HFFc6 (cell line): ENCODE results near the gene EFNA2. TPM values are rescaled to one million over a fixed set of nuclear protein-coding genes. Genes with fewer than 3 reads are reported as not detected.

Experiments used
- DNase-seq: peaks from one replicate; pipeline ENCODE4 v3.0.0-alpha.2; 2018
- H3K27ac Mint-ChIP-seq: 2 replicates; pipeline ENCODE4 v1.8.0; 2020; ENCODE audit warnings: mild to moderate bottlenecking, mixed read lengths
- H3K27me3 Mint-ChIP-seq: 2 replicates; pipeline ENCODE4 v1.8.0; 2021; ENCODE audit warnings: mild to moderate bottlenecking, moderate library complexity, mixed read lengths; ENCODE audit not compliant: insufficient read depth
- H3K36me3 Mint-ChIP-seq: 2 replicates; pipeline ENCODE4 v1.8.0; 2021; ENCODE audit warnings: low read depth, mixed read lengths
- H3K4me1 Mint-ChIP-seq: 2 replicates; pipeline ENCODE4 v1.8.0; 2020; ENCODE audit warnings: low read depth, mixed read lengths
- H3K4me3 Mint-ChIP-seq: 2 replicates; pipeline ENCODE4 v1.8.0; 2020; ENCODE audit warnings: mild to moderate bottlenecking, moderate library complexity, mixed read lengths
- H3K9me3 Mint-ChIP-seq: 2 replicates; pipeline ENCODE4 v1.8.0; 2020; ENCODE audit warnings: mild to moderate bottlenecking, mixed read lengths
- CTCF ChIP-seq: fragments of 200-600 bp; sonication (generic); IDR thresholded peaks from 2 replicates; pipeline ENCODE4 v1.5.0; 2021; ENCODE audit warnings: antibody characterized with exemption, mild to moderate bottlenecking
- total RNA-seq, 6 experiments: library from RNA; stranded (reverse); fragmentation: NEBNext Ultra II Directional; extraction: Animal tissue kit (Norgen Biotek cat#: 25700); gene quantifications; 2 replicates in 1 of 6; 3 replicates in 5 of 6; pipeline ENCODE4 v1.2.3, GENCODE V29; 2021

EFNA2 gene
- total RNA-seq, 6 experiments from 2014 or later: not detected

- Mint-ChIP-seq H3K36me3 (peaks cover 18% of the 10 kb centered on the region), H3K27me3 (peaks cover 25% of the 10 kb centered on the region), H3K4me3 (peak overlapping the region; percentile 56), H3K4me1 (peaks cover 37% of the 10 kb centered on the region), H3K27ac (peak overlapping the region; percentile 73), H3K9me3 (no peaks in the 10 kb centered on the region)
- no peak for DNase-seq
- no peak for TF ChIP-seq CTCF
Measured at GRCh38 chr19:1254530-1255185, 31.0 kb upstream of the EFNA2 start.

GRCh38 chr19:1255186-1256161 is 30.2 kb upstream of the EFNA2 start:
- peaks cover 42% of the 10 kb centered on the region for H3K4me1 Mint-ChIP-seq
- no peak for TF ChIP-seq CTCF
- H3K36me3 Mint-ChIP-seq: peaks cover 18% of the 10 kb centered on the region
- DNase-seq: no peak
- H3K27ac Mint-ChIP-seq: peak overlapping the region; percentile 73
- no peaks in the 10 kb centered on the region for H3K9me3 Mint-ChIP-seq
- H3K4me3 Mint-ChIP-seq: 0 out of 2 replicates have a peak overlapping the region, but pooled peaks have one; percentile 56
- H3K27me3 Mint-ChIP-seq: peaks cover 29% of the 10 kb centered on the region

GRCh38 chr19:1256646-1257474 is 28.8 kb upstream of the EFNA2 start:
- DNase-seq: no peak
- peaks cover 50% of the 10 kb centered on the region for H3K4me1 Mint-ChIP-seq
- peaks cover 10% of the 10 kb centered on the region for H3K36me3 Mint-ChIP-seq
- H3K27ac Mint-ChIP-seq: peak overlapping the region; percentile 93
- H3K9me3 Mint-ChIP-seq: no peaks in the 10 kb centered on the region
- peaks cover 34% of the 10 kb centered on the region for H3K27me3 Mint-ChIP-seq
- TF ChIP-seq CTCF: no peak
- peak overlapping the region; percentile 71; the same call in 1 of the 2 replicates for H3K4me3 Mint-ChIP-seq

- Mint-ChIP-seq H3K4me3 (peak overlapping the region; percentile 71), H3K36me3 (peaks cover 10% of the 10 kb centered on the region), H3K9me3 (no peaks in the 10 kb centered on the region), H3K27ac (peak overlapping the region; percentile 93), H3K27me3 (peaks cover 30% of the 10 kb centered on the region), H3K4me1 (peaks cover 55% of the 10 kb centered on the region)
- TF ChIP-seq CTCF: no peak
- no peak for DNase-seq
Measured at GRCh38 chr19:1257475-1258162, 28.1 kb upstream of the EFNA2 start.

GRCh38 chr19:1258163-1258492 is 27.5 kb upstream of the EFNA2 start:
- Mint-ChIP-seq H3K27ac (peak overlapping the region; percentile 93), H3K36me3 (peaks cover 10% of the 10 kb centered on the region), H3K4me1 (peaks cover 60% of the 10 kb centered on the region), H3K9me3 (no peaks in the 10 kb centered on the region), H3K4me3 (peak overlapping the region; percentile 71), H3K27me3 (peaks cover 30% of the 10 kb centered on the region)
- DNase-seq: no peak
- no peak for TF ChIP-seq CTCF
